ENCODE data around the gene SYNGR4.

SYNGR4 gene

GRCh38 chr19:48397263-48398101 lies 33.3 kb downstream of the SYNGR4 start:
- no peak for DNase-seq (ENCODE audit: low read depth)

- DNase-seq (ENCODE audit: low read depth) = no peak
Measured at GRCh38 chr19:48398102-48398374, 33.9 kb downstream of the SYNGR4 start.

- no peak for DNase-seq (ENCODE audit: low read depth)
Measured at GRCh38 chr19:48398375-48399235, 34.4 kb downstream of the SYNGR4 start.

GRCh38 chr19:48400018-48400742 lies 36.0 kb downstream of the SYNGR4 start:
- DNase-seq (ENCODE audit: low read depth) = no peak

- DNase-seq (ENCODE audit: low read depth) = no peak
Measured at GRCh38 chr19:48401287-48401686, 37.1 kb downstream of the SYNGR4 start.

- no peak for DNase-seq (ENCODE audit: low read depth)
Measured at GRCh38 chr19:48403606-48404005, 39.4 kb downstream of the SYNGR4 start.

- no peak for DNase-seq (ENCODE audit: low read depth)
Measured at GRCh38 chr19:48405010-48405659, 41.0 kb downstream of the SYNGR4 start.

- DNase-seq (ENCODE audit: low read depth) = no peak
Measured at GRCh38 chr19:48405850-48406249, 41.7 kb downstream of the SYNGR4 start.

GRCh38 chr19:48413879-48414587 lies 49.9 kb downstream of the SYNGR4 start:
- DNase-seq (ENCODE audit: low read depth) = no peak

- no peak for DNase-seq (ENCODE audit: low read depth)
Measured at GRCh38 chr19:48415395-48415794, 51.2 kb downstream of the SYNGR4 start.

GRCh38 chr19:48415806-48416221 lies 51.6 kb downstream of the SYNGR4 start:
- no peak for DNase-seq (ENCODE audit: low read depth)

- no peak for DNase-seq (ENCODE audit: low read depth)
Measured at GRCh38 chr19:48417421-48417820, 53.3 kb downstream of the SYNGR4 start.

- no peak for DNase-seq (ENCODE audit: low read depth)
Measured at GRCh38 chr19:48418317-48419064, 54.3 kb downstream of the SYNGR4 start.

- no peak for DNase-seq (ENCODE audit: low read depth)
Measured at GRCh38 chr19:48419158-48419920, 55.2 kb downstream of the SYNGR4 start.

GRCh38 chr19:48421548-48421947 lies 57.4 kb downstream of the SYNGR4 start:
- no peak for DNase-seq (ENCODE audit: low read depth)

GRCh38 chr19:48424694-48425219 lies 60.6 kb downstream of the SYNGR4 start:
- DNase-seq (ENCODE audit: low read depth) = no peak
